H1 (cell line): ENCODE results near the gene POLD4. TPM values are rescaled to one million over a fixed set of nuclear protein-coding genes. Genes with fewer than 3 reads are reported as not detected.

Source experiments
- polyA plus RNA-seq, 7 experiments: library from polyadenylated mRNA; depleted of rRNA in 3 of 7; stranded (reverse) in 5 of 7; unstranded in 2 of 7; fragments of >200 nt in 5 of 7; fragments of 200-250 nt in 2 of 7; gene quantifications; 1 replicate in 5 of 7; 2 replicates in 1 of 7; 4 replicates in 1 of 7; pipeline versions ENCODE4 v1.2.1 to v1.2.3, GENCODE V29; 2011 to 2013; ENCODE audit warnings: missing spikeins in 2 of 7, mixed read lengths in 2 of 7
- small RNA-seq: library from polyadenylated mRNA; stranded (forward); fragments of <200 nt; extraction: miRNeasy Mini kit (QIAGEN cat#:217004); gene quantifications from one replicate; pipeline ENCODE3, GENCODE V24; 2013; ENCODE audit not compliant: insufficient read depth
- total RNA-seq: library from RNA; stranded (reverse); fragmentation: NEBNext Ultra II Directional; extraction: Animal tissue kit (Norgen Biotek cat#: 25700); gene quantifications from 2 replicates; pipeline ENCODE4 v1.2.1, GENCODE V29; 2021

POLD4 gene
- total and polyA plus RNA-seq, 2 of the 8 experiments (the other 6 are each of a cell fraction or from before 2014, with no cell fraction given), result 21.2 to 46.7 TPM

Small RNA genes within 50 kb of the gene (small RNA-seq; reads per million reads assigned to genes)
- not detected for gene RN7SKP239
- gene RNU6-1238P, result not detected

Other genes starting within 250 kb of the POLD4 start
- 56.6 and 66.2 TPM in 2 replicates for gene KDM2A, start 234.3 kb downstream of the POLD4 start, total RNA-seq
- 55.4 and 62.0 TPM in 2 replicates for gene KDM2A, start 234.3 kb downstream of the POLD4 start, polyA plus RNA-seq (2011; rRNA removed)
- 47.3 and 51.4 TPM in 2 replicates for gene GRK2, start 87.1 kb downstream of the POLD4 start, total RNA-seq
- gene GRK2, start 87.1 kb downstream of the POLD4 start, polyA plus RNA-seq (2011; rRNA removed), result 49.7 and 67.8 TPM in 2 replicates
- 24.9 and 29.2 TPM in 2 replicates for gene ANKRD13D, start 64.2 kb downstream of the POLD4 start, total RNA-seq
- 26.5 and 35.5 TPM in 2 replicates for gene ANKRD13D, start 64.2 kb downstream of the POLD4 start, polyA plus RNA-seq (2011; rRNA removed)
- 19.8 and 23.6 TPM in 2 replicates for gene SSH3, start 50.0 kb downstream of the POLD4 start, total RNA-seq
- gene SSH3, start 50.0 kb downstream of the POLD4 start, polyA plus RNA-seq (2011; rRNA removed), result 16.9 and 23.6 TPM in 2 replicates
- 0.32 and 0.57 TPM in 2 replicates for gene CLCF1, start 20.1 kb upstream of the POLD4 start, total RNA-seq
- gene CLCF1, start 20.1 kb upstream of the POLD4 start, polyA plus RNA-seq (2011; rRNA removed), result 1.2 and 2.6 TPM in 2 replicates
- gene RAD9A, start 38.4 kb upstream of the POLD4 start, total RNA-seq, result 20.8 and 22.2 TPM in 2 replicates
- gene RAD9A, start 38.4 kb upstream of the POLD4 start, polyA plus RNA-seq (2011; rRNA removed), result 25.5 and 29.6 TPM in 2 replicates
- gene PPP1CA, start 48.3 kb upstream of the POLD4 start, total RNA-seq, result 198 and 210 TPM in 2 replicates
- 359 and 430 TPM in 2 replicates for gene PPP1CA, start 48.3 kb upstream of the POLD4 start, polyA plus RNA-seq (2011; rRNA removed)
- gene TBC1D10C, start 50.5 kb upstream of the POLD4 start, total RNA-seq, result 0.69 TPM in 1 of 2 replicates, not detected in the other
- 0.27 and 0.35 TPM in 2 replicates for gene TBC1D10C, start 50.5 kb upstream of the POLD4 start, polyA plus RNA-seq (2011; rRNA removed)
- 0.61 and 1.1 TPM in 2 replicates for gene CARNS1, start 62.1 kb upstream of the POLD4 start, total RNA-seq
- gene CARNS1, start 62.1 kb upstream of the POLD4 start, polyA plus RNA-seq (2011; rRNA removed), result 0.82 and 0.96 TPM in 2 replicates
- gene RPS6KB2, start 74.9 kb upstream of the POLD4 start, total RNA-seq, result 41.0 and 43.9 TPM in 2 replicates
- gene RPS6KB2, start 74.9 kb upstream of the POLD4 start, polyA plus RNA-seq (2011; rRNA removed), result 47.1 and 58.6 TPM in 2 replicates
- gene PTPRCAP, start 84.1 kb upstream of the POLD4 start, total RNA-seq, result 0.78 and 1.4 TPM in 2 replicates
- gene PTPRCAP, start 84.1 kb upstream of the POLD4 start, polyA plus RNA-seq (2011; rRNA removed), result 6.7 and 9.5 TPM in 2 replicates
- gene CORO1B, start 89.9 kb upstream of the POLD4 start, total RNA-seq, result 77.1 and 84.3 TPM in 2 replicates
- 131 and 148 TPM in 2 replicates for gene CORO1B, start 89.9 kb upstream of the POLD4 start, polyA plus RNA-seq (2011; rRNA removed)
- gene GPR152, start 99.2 kb upstream of the POLD4 start, total RNA-seq, result not detected in 2 replicates
- gene GPR152, start 99.2 kb upstream of the POLD4 start, polyA plus RNA-seq (2011; rRNA removed), result not detected in 2 replicates
- gene CABP4, start 101.8 kb upstream of the POLD4 start, total RNA-seq, result not detected in 2 replicates
- 0.03 TPM in 1 of 2 replicates, not detected in the other for gene CABP4, start 101.8 kb upstream of the POLD4 start, polyA plus RNA-seq (2011; rRNA removed)
- 32.4 and 33.5 TPM in 2 replicates for gene TMEM134, start 115.7 kb upstream of the POLD4 start, total RNA-seq
- 229 and 268 TPM in 2 replicates for gene TMEM134, start 115.7 kb upstream of the POLD4 start, polyA plus RNA-seq (2011; rRNA removed)
- 28.8 and 29.8 TPM in 2 replicates for gene AIP, start 129.5 kb upstream of the POLD4 start, total RNA-seq
- 54.4 and 68.6 TPM in 2 replicates for gene AIP, start 129.5 kb upstream of the POLD4 start, polyA plus RNA-seq (2011; rRNA removed)
- gene PITPNM1, start 151.8 kb upstream of the POLD4 start, total RNA-seq, result 52.7 and 55.0 TPM in 2 replicates
- gene PITPNM1, start 151.8 kb upstream of the POLD4 start, polyA plus RNA-seq (2011; rRNA removed), result 27.2 and 45.1 TPM in 2 replicates
- 47.3 and 49.6 TPM in 2 replicates for gene CDK2AP2, start 154.6 kb upstream of the POLD4 start, total RNA-seq
- 65.1 and 89.6 TPM in 2 replicates for gene CDK2AP2, start 154.6 kb upstream of the POLD4 start, polyA plus RNA-seq (2011; rRNA removed)
- not detected in 2 replicates for gene CABP2, start 169.9 kb upstream of the POLD4 start, total RNA-seq
- not detected in 2 replicates for gene CABP2, start 169.9 kb upstream of the POLD4 start, polyA plus RNA-seq (2011; rRNA removed)
- 1,454 and 1,516 TPM in 2 replicates for gene GSTP1, start 230.3 kb upstream of the POLD4 start, total RNA-seq
- 3,329 and 3,697 TPM in 2 replicates for gene GSTP1, start 230.3 kb upstream of the POLD4 start, polyA plus RNA-seq (2011; rRNA removed)